Fibroblast of the aortic adventitia (primary cell): ENCODE data around the gene IGLON5. TPM values are rescaled to one million over a fixed set of nuclear protein-coding genes. Genes with fewer than 3 reads are reported as not detected.

ENCODE experiments used
- DNase-seq: peaks from one replicate; pipeline ENCODE4 v3.0.0-alpha.2; 2010; ENCODE audit warnings: low read depth
- H3K4me3 ChIP-seq: 2 replicates; pipeline ENCODE4 v1.5.1; 2011; ENCODE audit warnings: low read depth, mild to moderate bottlenecking, control low read depth, low read length, moderate library complexity
- total RNA-seq: library from RNA; depleted of rRNA; stranded (reverse); fragments of >200 nt; gene quantifications from 2 replicates; pipeline ENCODE4 v1.2.3, GENCODE V29; 2012; ENCODE audit warnings: low replicate concordance
- TF ChIP-seq, protein P1 (sequence below): IDR thresholded peaks from 2 replicates; pipeline ENCODE4 v1.5.1; 2011; ENCODE audit warnings: mild to moderate bottlenecking, low read length, control low read depth, inconsistent platforms; ENCODE audit not compliant: insufficient read depth

Gene IGLON5
- total RNA-seq, 1 donor = not detected

DNA sequence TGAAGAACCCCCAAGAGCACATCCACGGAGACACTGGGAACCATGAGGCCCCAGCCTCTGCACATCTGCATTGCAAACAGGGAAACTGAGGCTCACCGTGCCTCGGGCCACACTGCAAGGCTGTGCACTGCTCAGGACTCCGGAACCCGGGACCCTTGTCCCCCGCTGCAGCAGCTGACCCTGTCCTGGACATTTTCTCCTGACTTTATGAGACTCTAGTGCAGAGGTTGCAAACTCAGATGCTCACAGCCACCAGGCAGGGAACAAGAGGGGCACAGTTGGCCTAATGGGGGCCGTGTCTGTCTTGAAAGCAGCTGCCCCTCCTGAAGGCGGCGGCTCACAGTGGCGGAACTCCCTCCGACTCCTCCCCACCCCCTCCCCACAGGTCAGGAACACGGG is 16.5 kb upstream of the IGLON5 start:
- no peak for DNase-seq
- TF ChIP-seq, protein P1, sequence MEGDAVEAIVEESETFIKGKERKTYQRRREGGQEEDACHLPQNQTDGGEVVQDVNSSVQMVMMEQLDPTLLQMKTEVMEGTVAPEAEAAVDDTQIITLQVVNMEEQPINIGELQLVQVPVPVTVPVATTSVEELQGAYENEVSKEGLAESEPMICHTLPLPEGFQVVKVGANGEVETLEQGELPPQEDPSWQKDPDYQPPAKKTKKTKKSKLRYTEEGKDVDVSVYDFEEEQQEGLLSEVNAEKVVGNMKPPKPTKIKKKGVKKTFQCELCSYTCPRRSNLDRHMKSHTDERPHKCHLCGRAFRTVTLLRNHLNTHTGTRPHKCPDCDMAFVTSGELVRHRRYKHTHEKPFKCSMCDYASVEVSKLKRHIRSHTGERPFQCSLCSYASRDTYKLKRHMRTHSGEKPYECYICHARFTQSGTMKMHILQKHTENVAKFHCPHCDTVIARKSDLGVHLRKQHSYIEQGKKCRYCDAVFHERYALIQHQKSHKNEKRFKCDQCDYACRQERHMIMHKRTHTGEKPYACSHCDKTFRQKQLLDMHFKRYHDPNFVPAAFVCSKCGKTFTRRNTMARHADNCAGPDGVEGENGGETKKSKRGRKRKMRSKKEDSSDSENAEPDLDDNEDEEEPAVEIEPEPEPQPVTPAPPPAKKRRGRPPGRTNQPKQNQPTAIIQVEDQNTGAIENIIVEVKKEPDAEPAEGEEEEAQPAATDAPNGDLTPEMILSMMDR = no peak
- no peak overlapping the region for H3K4me3 ChIP-seq

DNA sequence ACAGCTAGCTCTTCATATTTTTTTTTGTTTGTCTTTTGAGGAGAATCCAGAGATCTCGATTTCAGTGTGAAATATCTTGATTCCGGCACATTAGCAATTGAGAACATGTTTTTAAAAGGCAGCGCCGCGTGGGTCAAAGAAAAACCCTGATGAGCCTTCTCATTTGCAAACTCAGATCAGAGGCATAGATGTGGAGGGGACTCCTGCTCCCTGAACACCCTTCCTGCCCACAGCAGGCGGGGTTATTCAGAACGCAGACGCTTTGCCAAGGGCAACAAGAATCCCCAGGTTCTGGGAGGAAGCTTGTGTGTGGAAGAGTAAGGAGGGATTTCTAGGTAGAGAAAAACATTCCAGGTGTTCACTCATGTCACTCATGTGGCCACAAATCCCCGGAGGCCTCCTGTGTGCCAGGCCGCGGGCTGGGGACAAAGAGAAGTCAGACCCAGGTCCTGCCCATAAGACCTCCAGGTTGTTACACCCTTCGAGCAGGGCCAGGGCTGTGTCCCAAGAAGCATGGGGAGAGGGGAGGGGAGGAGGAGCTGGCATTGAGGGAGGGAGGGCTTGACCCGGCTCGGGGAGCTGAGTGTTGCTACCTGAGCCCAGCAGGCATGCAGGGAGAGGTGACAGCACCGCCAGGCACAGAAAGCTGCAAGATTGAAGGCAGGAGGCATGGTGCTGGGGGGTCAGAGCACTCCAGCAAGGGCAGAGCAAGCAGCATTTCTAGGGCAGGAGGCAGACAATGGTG is 15.9 kb upstream of the IGLON5 start:
- no peak for DNase-seq
- TF ChIP-seq, protein P1 = no peak

DNA sequence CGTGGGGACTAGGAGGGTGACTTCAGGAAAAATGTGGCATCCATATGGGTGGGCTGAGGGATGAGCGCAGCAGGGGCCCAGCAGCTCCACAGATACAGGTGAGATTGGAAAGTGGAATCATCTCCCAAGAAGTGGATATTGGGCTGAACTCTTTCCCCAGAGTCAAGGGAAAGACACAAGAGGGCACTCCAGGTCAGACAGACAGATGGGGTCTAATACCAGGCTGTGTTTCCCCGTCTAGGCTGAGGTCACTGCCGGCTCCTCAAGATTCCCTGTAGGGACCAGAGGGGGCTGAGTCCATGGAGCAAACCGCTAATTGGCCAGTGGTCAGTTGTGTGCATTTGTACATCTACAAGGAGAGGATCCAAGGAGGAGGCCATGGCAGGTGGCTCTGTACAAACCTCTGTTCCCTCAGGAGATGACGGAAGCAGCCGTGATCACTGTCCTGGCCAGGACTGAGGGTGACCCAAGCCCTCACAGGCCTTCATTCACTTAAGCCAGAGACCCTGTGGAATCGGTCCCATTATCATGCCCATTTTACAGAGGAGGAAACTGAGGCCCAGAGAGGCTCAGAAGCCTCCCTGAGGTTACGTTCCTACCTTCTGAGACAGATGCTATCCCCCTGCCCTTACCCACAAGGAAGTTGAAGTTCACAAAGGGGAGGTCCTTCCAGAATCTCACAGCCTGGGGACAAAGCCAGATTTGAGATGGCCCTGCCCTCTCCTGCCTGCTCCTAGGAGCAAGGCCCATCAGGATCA is 14.9 kb upstream of the IGLON5 start:
- no peak overlapping the region for H3K4me3 ChIP-seq
- DNase-seq = no peak
- TF ChIP-seq, protein P1 = no peak

More for the DNA sequence above, 15.9 kb upstream of the IGLON5 start:
- H3K4me3 ChIP-seq = no peak overlapping the region

DNA sequence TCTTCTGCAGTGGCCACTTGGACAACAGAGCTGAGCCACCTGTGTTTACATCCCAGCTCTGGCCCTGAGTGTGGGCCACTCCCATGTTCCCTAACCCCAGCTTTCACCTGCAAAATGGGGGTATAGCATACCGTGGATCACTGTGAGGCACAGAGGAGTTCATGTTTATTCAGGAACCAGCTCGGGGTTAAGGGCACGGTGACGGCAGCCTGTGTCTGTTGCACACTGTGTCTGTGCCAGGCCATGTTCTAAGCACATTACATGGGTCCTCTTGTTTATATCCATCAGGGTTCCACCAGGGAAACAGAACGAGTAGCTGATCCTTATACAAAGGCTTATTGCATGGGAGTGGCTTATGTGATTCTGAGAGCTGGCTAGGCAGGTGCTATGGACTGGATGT is 14.0 kb upstream of the IGLON5 start:
- no peak overlapping the region for H3K4me3 ChIP-seq
- DNase-seq = no peak
- TF ChIP-seq, protein P1 = no peak

DNA sequence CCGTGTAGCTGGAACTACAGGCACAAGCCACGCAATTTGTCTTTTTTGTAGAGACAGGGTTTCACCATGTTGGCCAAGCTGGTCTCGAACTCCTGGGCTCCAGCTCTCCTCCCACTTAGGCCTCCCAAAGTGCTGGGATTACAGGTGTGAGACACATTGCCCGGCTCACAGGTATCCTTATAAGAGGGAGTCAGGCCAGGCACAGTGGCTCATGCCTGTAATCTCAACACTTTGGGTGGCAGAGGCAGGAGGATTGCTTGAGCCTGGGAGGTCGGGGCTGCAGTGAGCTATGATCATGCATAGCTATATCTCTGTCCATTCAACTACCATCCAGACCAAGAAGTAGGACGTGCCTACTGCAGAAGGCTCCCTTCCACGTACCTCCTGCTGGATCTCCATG is 10.2 kb upstream of the IGLON5 start:
- TF ChIP-seq, protein P1 = no peak
- no peak for DNase-seq
- H3K4me3 ChIP-seq = no peak overlapping the region

DNA sequence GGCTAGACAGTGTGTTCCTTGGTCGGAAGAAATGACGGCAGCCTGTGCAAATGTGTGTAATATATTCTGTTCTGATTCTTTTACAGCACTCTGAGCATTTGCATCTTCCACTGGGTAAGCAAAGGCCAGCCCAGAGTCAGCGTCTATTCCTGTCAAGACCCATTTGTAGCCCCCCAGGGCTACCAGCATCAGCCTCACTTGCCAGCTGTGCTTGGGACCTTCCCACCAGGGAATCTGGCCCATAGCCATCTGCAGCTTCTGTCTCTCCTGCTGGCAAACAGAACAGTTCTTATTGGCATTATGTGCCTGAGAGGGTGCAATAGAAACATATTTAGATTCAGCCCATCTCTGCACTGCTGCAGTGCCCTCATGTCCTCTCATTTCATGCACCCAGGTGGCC is 6.0 kb upstream of the IGLON5 start:
- TF ChIP-seq, protein P1 = no peak
- H3K4me3 ChIP-seq = no peak overlapping the region
- DNase-seq = no peak
